Measurements from ENCODE around the gene TRAPPC3.

DNA sequence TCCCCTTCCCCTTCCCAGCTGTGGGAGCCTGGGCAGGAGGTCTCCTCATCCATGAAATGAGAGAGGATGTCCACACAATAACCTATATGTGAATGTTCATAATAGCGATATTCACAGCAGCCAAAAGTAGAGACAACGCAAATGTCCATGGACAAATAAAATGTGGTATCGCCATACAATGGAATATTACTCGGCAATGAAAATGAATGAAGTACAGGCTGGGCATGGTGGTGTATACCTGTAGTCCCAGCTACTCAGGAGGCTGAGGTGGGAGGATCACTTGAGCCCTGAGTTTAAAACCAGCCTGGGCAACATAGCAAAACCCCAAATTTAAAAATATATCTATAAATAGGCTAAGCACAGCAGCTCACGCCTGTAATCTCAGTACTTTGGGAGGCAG lies 47.7 kb downstream of the TRAPPC3 start:
- TF ChIP-seq, protein P1, sequence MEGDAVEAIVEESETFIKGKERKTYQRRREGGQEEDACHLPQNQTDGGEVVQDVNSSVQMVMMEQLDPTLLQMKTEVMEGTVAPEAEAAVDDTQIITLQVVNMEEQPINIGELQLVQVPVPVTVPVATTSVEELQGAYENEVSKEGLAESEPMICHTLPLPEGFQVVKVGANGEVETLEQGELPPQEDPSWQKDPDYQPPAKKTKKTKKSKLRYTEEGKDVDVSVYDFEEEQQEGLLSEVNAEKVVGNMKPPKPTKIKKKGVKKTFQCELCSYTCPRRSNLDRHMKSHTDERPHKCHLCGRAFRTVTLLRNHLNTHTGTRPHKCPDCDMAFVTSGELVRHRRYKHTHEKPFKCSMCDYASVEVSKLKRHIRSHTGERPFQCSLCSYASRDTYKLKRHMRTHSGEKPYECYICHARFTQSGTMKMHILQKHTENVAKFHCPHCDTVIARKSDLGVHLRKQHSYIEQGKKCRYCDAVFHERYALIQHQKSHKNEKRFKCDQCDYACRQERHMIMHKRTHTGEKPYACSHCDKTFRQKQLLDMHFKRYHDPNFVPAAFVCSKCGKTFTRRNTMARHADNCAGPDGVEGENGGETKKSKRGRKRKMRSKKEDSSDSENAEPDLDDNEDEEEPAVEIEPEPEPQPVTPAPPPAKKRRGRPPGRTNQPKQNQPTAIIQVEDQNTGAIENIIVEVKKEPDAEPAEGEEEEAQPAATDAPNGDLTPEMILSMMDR (IDR thresholded peaks at IDR 0.05) = no peak
- no peak for TF ChIP-seq POLR2A (IDR thresholded peaks at IDR 0.05)
